ENCODE measurements around the gene GNAS-AS1.
"Not testable (repeated sequence)": the region's sequence is repeated elsewhere in the genome, so short reads cannot be mapped to it uniquely, and the experiment has no call there.

Gene GNAS-AS1

GRCh38 chr20:58841539-58842264 lies 9.0 kb downstream of the GNAS-AS1 start:
- in situ Hi-C loops (cut with MboI; ENCODE audit: low pct_unique_long_range_greater_than_20kb, low sequenced_read_pairs), result loop anchor here (25.0 kb wide), 1 partner anchor 604 kb away; the partner anchor contains the start of gene ANKRD60
- DNase-seq, result no peak

- in situ Hi-C loops (cut with MboI; ENCODE audit: low pct_unique_long_range_greater_than_20kb, low sequenced_read_pairs), result loop anchor here (25.0 kb wide), 1 partner anchor 604 kb away; the partner anchor contains the start of gene ANKRD60
- DNase-seq, result no peak
Observed at GRCh38 chr20:58840816-58841538, 9.7 kb downstream of the GNAS-AS1 start.

GRCh38 chr20:58839991-58840747 lies 10.5 kb downstream of the GNAS-AS1 start:
- no peak for DNase-seq
- in situ Hi-C loops (cut with MboI; ENCODE audit: low pct_unique_long_range_greater_than_20kb, low sequenced_read_pairs), result loop anchor here (25.0 kb wide), 1 partner anchor 603 kb away; the partner anchor contains the start of gene ANKRD60

- in situ Hi-C loops (cut with MboI; ENCODE audit: low pct_unique_long_range_greater_than_20kb, low sequenced_read_pairs), result loop anchor here (25.0 kb wide), 1 partner anchor 602 kb away; the partner anchor contains the start of gene ANKRD60
- DNase-seq, result peak; percentile 61
Observed at GRCh38 chr20:58839474-58839874, 11.2 kb downstream of the GNAS-AS1 start.

- in situ Hi-C loops (cut with MboI; ENCODE audit: low pct_unique_long_range_greater_than_20kb, low sequenced_read_pairs), result loop anchor here (25.0 kb wide), 1 partner anchor 601 kb away; the partner anchor contains the start of gene ANKRD60
- no peak for DNase-seq
Observed at GRCh38 chr20:58838174-58838573, 12.5 kb downstream of the GNAS-AS1 start.

GRCh38 chr20:58837717-58838116 lies 13.0 kb downstream of the GNAS-AS1 start:
- in situ Hi-C loops (cut with MboI; ENCODE audit: low pct_unique_long_range_greater_than_20kb, low sequenced_read_pairs), result loop anchor here (25.0 kb wide), 1 partner anchor 600 kb away; the partner anchor contains the start of gene ANKRD60
- no peak for DNase-seq

GRCh38 chr20:58836616-58837204 lies 14.0 kb downstream of the GNAS-AS1 start:
- no peak for DNase-seq
- in situ Hi-C loops (cut with MboI; ENCODE audit: low pct_unique_long_range_greater_than_20kb, low sequenced_read_pairs), result loop anchor here (25.0 kb wide), 1 partner anchor 599 kb away; the partner anchor contains the start of gene ANKRD60

- DNase-seq, result no peak
- in situ Hi-C loops (cut with MboI; ENCODE audit: low pct_unique_long_range_greater_than_20kb, low sequenced_read_pairs), result loop anchor here (25.0 kb wide), 1 partner anchor 598 kb away; the partner anchor contains the start of gene ANKRD60
Observed at GRCh38 chr20:58835231-58835630, 15.5 kb downstream of the GNAS-AS1 start.

- in situ Hi-C loops (cut with MboI; ENCODE audit: low pct_unique_long_range_greater_than_20kb, low sequenced_read_pairs), result loop anchor here (25.0 kb wide), 1 partner anchor 597 kb away; the partner anchor contains the start of gene ANKRD60
Observed at GRCh38 chr20:58833921-58834320, 16.8 kb downstream of the GNAS-AS1 start.

GRCh38 chr20:58832457-58832856 lies 18.2 kb downstream of the GNAS-AS1 start:
- in situ Hi-C loops (cut with MboI; ENCODE audit: low pct_unique_long_range_greater_than_20kb, low sequenced_read_pairs), result loop anchor here (25.0 kb wide), 1 partner anchor 595 kb away; the partner anchor contains the start of gene ANKRD60
- peak; percentile 15 for DNase-seq

More at GRCh38 chr20:58833921-58834320, 16.8 kb downstream of the GNAS-AS1 start:
- DNase-seq, result no peak

- in situ Hi-C loops (cut with MboI; ENCODE audit: low pct_unique_long_range_greater_than_20kb, low sequenced_read_pairs), result loop anchor here (25.0 kb wide), 1 partner anchor 592 kb away; the partner anchor contains the start of gene ANKRD60
- no peak for DNase-seq
Observed at GRCh38 chr20:58829531-58829941, 21.2 kb downstream of the GNAS-AS1 start.

- DNase-seq, result not testable (repeated sequence)
- in situ Hi-C loops (cut with MboI; ENCODE audit: low pct_unique_long_range_greater_than_20kb, low sequenced_read_pairs), result loop anchor here (25.0 kb wide), 1 partner anchor 592 kb away; the partner anchor contains the start of gene ANKRD60
Observed at GRCh38 chr20:58828804-58829203, 21.9 kb downstream of the GNAS-AS1 start.

GRCh38 chr20:58828136-58828535 lies 22.6 kb downstream of the GNAS-AS1 start:
- no peak for DNase-seq
- in situ Hi-C loops (cut with MboI; ENCODE audit: low pct_unique_long_range_greater_than_20kb, low sequenced_read_pairs), result loop anchor here (25.0 kb wide), 1 partner anchor 591 kb away; the partner anchor contains the start of gene ANKRD60

- DNase-seq, result no peak
- in situ Hi-C loops (cut with MboI; ENCODE audit: low pct_unique_long_range_greater_than_20kb, low sequenced_read_pairs), result loop anchor here (25.0 kb wide), 1 partner anchor 589 kb away; the partner anchor contains the start of gene ANKRD60
Observed at GRCh38 chr20:58826271-58826670, 24.4 kb downstream of the GNAS-AS1 start.

GRCh38 chr20:58825450-58825849 lies 25.3 kb downstream of the GNAS-AS1 start:
- DNase-seq, result no peak
- in situ Hi-C loops (cut with MboI; ENCODE audit: low pct_unique_long_range_greater_than_20kb, low sequenced_read_pairs), result loop anchor here (25.0 kb wide), 1 partner anchor 588 kb away; the partner anchor contains the start of gene ANKRD60

GRCh38 chr20:58824843-58825242 lies 25.9 kb downstream of the GNAS-AS1 start:
- in situ Hi-C loops (cut with MboI; ENCODE audit: low pct_unique_long_range_greater_than_20kb, low sequenced_read_pairs), result loop anchor here (25.0 kb wide), 1 partner anchor 588 kb away; the partner anchor contains the start of gene ANKRD60
- no peak for DNase-seq

- no peak for DNase-seq
- in situ Hi-C loops (cut with MboI; ENCODE audit: low pct_unique_long_range_greater_than_20kb, low sequenced_read_pairs), result no loop called here
Observed at GRCh38 chr20:58822748-58823730, 27.7 kb downstream of the GNAS-AS1 start.
